Measurements from ENCODE around the gene ZNF764.
"Not testable (repeated sequence)": the region's sequence is repeated elsewhere in the genome, so short reads cannot be mapped to it uniquely, and the experiment has no call there.

Gene ZNF764

DNA sequence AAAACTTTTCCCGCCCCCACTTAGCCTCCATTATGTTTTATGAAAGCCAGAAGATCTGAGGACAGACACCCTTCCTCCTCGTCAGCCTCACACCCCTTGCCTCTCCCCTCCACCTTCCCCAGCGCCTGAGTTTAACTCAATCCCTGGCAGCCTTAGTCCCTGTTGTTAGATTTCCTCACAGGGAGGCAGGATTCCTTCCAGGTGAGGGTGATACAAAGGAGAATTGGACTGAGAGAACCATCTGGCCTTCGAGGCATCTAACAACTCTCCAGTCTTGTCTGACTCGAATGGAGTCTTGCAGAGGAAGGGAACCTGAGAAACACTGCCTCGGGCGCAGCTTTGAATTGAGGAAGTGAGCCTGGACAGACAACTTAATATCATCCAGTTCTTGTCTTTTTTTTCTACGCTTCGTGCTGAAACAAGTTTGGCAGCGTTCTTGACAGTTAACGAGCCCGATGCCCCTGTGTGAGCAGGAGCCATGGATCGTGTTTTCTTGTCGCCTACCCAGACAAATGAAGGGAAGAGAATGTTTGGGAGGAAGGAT, 30.5 kb downstream of the ZNF764 start:
- no peak for DNase-seq (ENCODE audit: low read depth, low spot score)

GRCh38 chr16:30526823-30527634, 31.1 kb downstream of the ZNF764 start:
- DNase-seq (ENCODE audit: low read depth, low spot score) = peak; percentile 74

DNA sequence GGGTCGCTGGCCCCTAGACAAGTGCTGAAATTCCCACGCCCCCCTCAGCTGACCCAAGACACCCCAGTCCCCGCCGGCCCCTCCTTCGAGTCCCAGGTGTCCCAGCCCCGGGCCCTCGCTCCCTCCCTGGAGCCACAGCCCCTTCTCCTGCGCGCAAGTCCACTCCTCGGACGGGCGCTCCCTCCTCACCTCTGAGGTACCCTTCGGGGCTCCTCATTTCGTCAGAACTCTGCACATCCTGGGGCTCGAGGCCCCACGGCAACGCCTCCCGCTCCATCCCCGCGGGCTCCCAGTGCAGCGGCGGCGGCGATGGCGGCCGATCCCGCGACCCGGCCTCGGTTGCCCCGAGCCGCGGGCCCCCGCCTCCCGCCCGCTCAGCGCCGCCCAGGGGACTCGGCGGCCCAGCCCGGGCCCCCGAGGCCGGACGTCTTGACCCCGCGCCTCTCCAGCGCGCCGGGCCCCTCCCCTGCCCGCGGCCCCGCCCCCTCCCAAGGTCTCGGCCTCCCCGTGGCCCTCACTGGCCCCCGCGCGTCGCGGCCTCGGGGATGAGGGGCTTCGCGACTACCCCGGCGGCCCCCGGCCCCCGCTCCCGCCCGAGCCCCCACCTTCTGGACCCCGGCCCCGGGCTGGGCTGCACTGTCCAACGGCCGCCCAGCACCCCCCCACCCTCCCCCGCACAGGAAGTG, 31.9 kb downstream of the ZNF764 start, which contains the start of gene ZNF768:
TSS of gene ZNF768 (minus strand) at position 430 of the 686 bp plus-strand sequence. CDS start at position 277, 153 bp downstream.
- DNase-seq (ENCODE audit: low read depth, low spot score) = no peak

- DNase-seq (ENCODE audit: low read depth, low spot score) = no peak
These were observed 32.4 kb downstream of the ZNF764 start for GRCh38 chr16:30525844-30526136.

GRCh38 chr16:30524575-30525568, 33.3 kb downstream of the ZNF764 start:
- no peak for DNase-seq (ENCODE audit: low read depth, low spot score)

DNA sequence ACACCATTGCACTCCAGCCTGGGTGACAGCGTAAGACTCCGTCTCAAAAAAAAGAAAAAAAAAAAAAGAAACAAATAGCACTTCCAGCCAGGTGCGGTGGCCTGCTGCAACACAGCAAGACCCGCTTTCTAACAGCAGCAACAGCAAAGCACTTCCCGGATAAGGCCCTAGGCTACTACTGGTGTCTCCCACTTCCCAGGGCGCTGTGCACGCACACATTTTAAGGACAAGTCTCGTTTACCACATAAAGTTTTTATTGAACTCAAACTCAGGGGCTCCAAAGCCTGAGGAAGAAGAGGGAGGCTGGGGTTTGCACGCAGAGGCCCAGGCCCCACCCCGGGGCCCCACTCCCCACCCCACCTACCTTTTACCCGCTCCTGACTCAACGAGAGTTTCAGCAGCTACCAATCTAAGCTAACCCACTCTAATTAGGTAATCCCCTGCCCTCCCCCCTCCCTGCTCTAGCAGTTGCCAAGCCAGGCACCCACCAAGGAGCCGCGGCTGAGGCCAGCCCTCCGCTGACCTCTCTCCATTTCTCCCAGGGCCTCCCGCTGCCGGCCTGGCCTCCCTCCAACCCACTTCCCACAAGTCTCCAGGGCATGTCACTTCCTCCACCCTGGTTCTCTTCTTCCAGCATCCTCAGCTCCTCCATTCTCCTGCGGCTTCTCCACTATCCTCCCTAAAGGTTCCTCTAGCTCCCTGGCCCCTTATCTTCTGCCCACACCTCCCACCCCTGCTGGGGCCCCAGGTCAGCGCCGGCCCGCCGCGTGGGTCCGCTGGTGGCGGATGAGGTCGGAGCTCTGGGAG, 34.2 kb downstream of the ZNF764 start:
- DNase-seq (ENCODE audit: low read depth, low spot score) = no peak

GRCh38 chr16:30522702-30523463, 35.3 kb downstream of the ZNF764 start:
- not testable (repeated sequence) for DNase-seq (ENCODE audit: low read depth, low spot score)

- no peak for DNase-seq (ENCODE audit: low read depth, low spot score)
These were observed 36.1 kb downstream of the ZNF764 start for GRCh38 chr16:30521873-30522641.

GRCh38 chr16:30521476-30521872, 36.7 kb downstream of the ZNF764 start:
- no peak for DNase-seq (ENCODE audit: low read depth, low spot score)

DNA sequence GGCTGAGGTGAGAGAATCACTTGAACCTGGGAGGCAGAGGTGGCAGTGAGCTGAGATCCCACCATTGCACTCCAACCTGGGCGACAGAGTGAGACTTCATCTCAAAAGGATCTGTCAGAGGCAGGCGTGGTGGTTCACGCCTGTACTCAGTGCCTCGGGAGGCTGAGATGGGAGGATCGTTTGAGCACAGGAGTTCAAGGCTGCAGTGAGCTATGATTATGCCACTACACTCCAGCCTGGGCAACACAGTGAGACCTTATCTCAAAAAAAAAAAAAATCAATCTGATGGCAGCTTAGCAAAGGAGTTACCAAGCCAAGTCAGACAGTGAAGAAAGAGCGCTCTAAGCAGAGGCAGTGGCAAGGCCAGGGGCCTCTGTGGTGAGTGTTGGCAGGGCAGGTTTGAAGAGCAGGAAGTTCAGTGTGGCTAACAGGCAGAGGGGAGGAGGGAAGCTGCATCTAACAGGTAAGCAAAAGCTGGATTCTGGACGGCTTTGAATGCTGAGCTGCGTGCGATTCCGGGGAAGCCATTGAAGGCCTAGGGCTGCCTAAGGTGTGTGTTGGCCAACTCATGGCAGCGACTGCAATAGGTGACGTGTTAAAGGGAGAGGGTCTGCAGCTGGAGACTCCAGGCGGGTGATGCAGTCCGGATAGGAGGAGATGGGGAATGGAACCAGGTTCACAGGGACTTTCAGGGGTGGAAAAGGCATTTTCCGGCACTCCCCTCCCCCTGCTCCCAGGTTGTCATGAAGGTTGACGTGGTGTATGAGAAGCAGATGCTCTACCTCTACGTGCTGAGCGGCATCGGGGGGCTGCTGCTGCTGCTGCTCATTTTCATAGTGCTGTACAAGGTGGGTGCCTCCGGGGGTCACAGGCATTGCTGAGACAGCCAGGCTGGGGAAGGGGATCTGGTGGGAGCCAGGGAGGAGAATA, 38.8 kb downstream of the ZNF764 start:
- no peak for DNase-seq (ENCODE audit: low read depth, low spot score)

DNA sequence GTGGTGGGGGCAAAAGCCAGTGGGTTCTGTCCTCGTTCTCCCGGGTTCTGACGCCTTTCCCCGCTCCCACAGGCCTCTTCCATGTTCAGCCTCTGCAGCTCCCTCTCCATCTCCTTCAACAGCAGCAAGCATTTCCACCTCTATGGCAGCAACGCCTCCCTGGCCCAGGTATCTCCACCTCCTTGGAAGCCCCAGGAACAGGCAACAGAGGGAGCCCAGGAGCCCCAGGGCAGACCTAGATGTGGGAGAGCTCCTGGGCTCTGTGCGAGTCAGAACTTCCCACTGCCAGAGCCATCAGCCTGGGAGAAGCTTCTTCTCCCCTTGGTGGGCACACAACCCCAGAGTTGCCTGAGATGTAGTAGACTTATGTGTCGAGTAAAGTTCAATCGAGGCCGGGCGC, 39.6 kb downstream of the ZNF764 start:
- no peak for DNase-seq (ENCODE audit: low read depth, low spot score)

DNA sequence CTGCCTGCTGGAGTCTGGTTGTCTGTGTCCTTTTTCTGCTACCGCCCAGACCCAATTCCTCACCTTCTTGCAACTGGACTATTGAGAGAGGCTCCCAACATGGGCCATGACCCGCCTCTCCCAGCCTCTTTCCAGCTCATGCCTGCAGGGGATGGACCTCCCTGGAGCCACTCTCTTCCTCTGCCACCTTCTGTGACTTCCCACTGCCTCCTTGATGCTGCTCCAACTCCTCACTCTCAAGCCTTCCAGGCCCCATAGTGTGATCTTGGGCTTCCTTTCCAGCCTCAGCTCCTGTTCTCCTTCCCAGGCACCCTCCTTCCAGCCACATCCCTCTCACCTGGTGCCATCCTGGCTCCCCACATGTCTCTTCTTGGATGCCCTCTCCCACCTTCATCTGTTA, 42.9 kb downstream of the ZNF764 start:
- DNase-seq (ENCODE audit: low read depth, low spot score) = no peak

DNA sequence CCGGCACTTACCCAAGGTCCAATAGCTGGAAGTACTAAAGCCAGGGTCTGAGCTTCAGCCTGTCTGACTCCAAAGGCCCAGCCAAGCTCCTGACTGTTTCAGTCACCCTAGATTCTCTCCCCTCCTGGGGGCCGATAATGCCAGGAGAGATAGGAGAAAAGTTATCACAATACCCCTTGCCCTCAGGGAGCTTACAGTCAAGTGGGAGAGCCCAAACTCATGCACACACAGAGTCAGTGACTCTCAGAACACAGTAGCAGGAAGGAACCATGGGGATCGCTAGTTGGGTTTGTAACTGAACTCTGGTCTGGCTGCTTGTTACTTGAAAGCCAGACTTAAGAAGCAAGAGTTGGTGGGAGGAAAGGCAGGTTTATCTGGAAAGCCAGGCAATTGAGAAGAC, 46.7 kb downstream of the ZNF764 start:
- no peak for DNase-seq (ENCODE audit: low read depth, low spot score)

DNA sequence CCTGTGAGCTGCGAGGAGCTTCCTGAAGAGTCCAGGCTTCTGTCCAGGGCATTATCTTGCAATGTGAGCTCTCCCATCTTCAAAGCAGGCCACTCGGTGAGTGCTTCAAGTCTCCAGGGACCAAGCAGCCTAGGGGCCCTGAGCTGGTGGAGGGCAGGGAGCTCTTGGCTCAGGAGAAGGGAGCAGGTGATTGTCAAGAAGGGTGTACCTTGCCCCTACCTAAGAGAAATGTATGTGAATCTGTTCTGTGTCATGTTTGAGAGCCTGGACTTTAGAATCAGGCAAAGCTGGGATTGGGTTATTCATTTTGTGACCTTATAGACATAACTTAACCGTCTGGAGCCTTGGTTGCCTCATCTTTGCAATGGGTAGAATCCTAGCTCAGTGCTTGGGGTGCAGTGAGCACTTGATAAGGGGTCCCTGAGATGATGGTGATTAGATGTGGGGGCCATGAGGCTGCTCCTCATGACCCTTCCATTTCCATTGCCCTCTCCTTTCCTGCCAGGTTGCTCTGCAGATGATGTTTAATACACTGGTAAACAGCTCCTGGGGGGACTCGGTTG, 47.7 kb downstream of the ZNF764 start:
- no peak for DNase-seq (ENCODE audit: low read depth, low spot score)

GRCh38 chr16:30509081-30509765, 49.0 kb downstream of the ZNF764 start:
- DNase-seq (ENCODE audit: low read depth, low spot score) = no peak

All from activated CD4-positive, CD25-positive, alpha-beta regulatory T cell treated with anti-CD3 and anti-CD28 coated beads, Interleukin-2, amount 50 U/mL, for 16 hours (primary cell).